ENCODE measurements around the gene ABCC4. TPM values are rescaled to one million over a fixed set of nuclear protein-coding genes. Genes with fewer than 3 reads are reported as not detected.
A peak's percentile ranks its signal among the peaks of the same experiment; 100 is the strongest.

ABCC4 gene
- total and polyA plus RNA-seq, 2 donors from 2014 or later = 11.3 to 52.4 TPM

GRCh38 chr13:95343944-95344343 is 42.7 kb upstream of the ABCC4 start:
- Histone ChIP-seq H3K9me3 (ENCODE audit: control insufficient read depth in 2 of 3, insufficient read depth in 1 of 3, low read length in 3 of 3) (no peaks in the 10 kb centered on the region), H3K27me3 (ENCODE audit: control insufficient read depth, insufficient read depth, low read length) (no peaks in the 10 kb centered on the region), H3K27ac (ENCODE audit: low read depth in 2 of 2, low read length in 2 of 2) (no peak overlapping the region), H3K9ac (ENCODE audit: low read length in 3 of 3) (no peak overlapping the region), H3K36me3 (ENCODE audit: control insufficient read depth in 2 of 3, insufficient read depth in 3 of 3, low read length in 3 of 3) (no peaks in the 10 kb centered on the region), H3K4me1 (ENCODE audit: control insufficient read depth in 2 of 3, insufficient read depth in 2 of 3, low read depth in 1 of 3, low read length in 3 of 3) (no peaks in the 10 kb centered on the region), H3K4me3 (ENCODE audit: low read length in 3 of 3) (no peak overlapping the region)
- intact Hi-C loops (cut with DNase I) = no loop called here
- no peak for FAIRE-seq
- no peak for TF ChIP-seq CTCF (IDR thresholded peaks at IDR 0.05; ENCODE audit: borderline replicate concordance, extremely low read depth, insufficient read depth)
- DNase-seq = peak in 1 of 5 donors; percentile 43

- no peaks in the 10 kb centered on the region for H3K36me3 ChIP-seq (ENCODE audit: control insufficient read depth in 2 of 3, insufficient read depth in 3 of 3, low read length in 3 of 3)
- intact Hi-C loops (cut with DNase I) = no loop called here
- H3K27ac ChIP-seq (ENCODE audit: low read depth in 2 of 2, low read length in 2 of 2) = no peak overlapping the region
- H3K9ac ChIP-seq (ENCODE audit: low read length in 3 of 3) = no peak overlapping the region
- no peak for TF ChIP-seq CTCF (IDR thresholded peaks at IDR 0.05; ENCODE audit: borderline replicate concordance, extremely low read depth, insufficient read depth)
- H3K27me3 ChIP-seq (ENCODE audit: control insufficient read depth, insufficient read depth, low read length) = no peaks in the 10 kb centered on the region
- no peaks in the 10 kb centered on the region for H3K4me1 ChIP-seq (ENCODE audit: control insufficient read depth in 2 of 3, insufficient read depth in 2 of 3, low read depth in 1 of 3, low read length in 3 of 3)
- no peak for FAIRE-seq
- no peak for DNase-seq
- no peak overlapping the region for H3K4me3 ChIP-seq (ENCODE audit: low read length in 3 of 3)
- no peaks in the 10 kb centered on the region for H3K9me3 ChIP-seq (ENCODE audit: control insufficient read depth in 2 of 3, insufficient read depth in 1 of 3, low read length in 3 of 3)
Observed at GRCh38 chr13:95341441-95341840, 40.2 kb upstream of the ABCC4 start.

GRCh38 chr13:95338905-95339304 is 37.7 kb upstream of the ABCC4 start:
- H3K4me1 ChIP-seq (ENCODE audit: control insufficient read depth in 2 of 3, insufficient read depth in 2 of 3, low read depth in 1 of 3, low read length in 3 of 3) = no peaks in the 10 kb centered on the region
- no peak overlapping the region for H3K27ac ChIP-seq (ENCODE audit: low read depth in 2 of 2, low read length in 2 of 2)
- DNase-seq (no peak), FAIRE-seq (no peak)
- H3K27me3 ChIP-seq (ENCODE audit: control insufficient read depth, insufficient read depth, low read length) = no peaks in the 10 kb centered on the region
- no peak overlapping the region for H3K4me3 ChIP-seq (ENCODE audit: low read length in 3 of 3)
- no peak for TF ChIP-seq CTCF (IDR thresholded peaks at IDR 0.05; ENCODE audit: borderline replicate concordance, extremely low read depth, insufficient read depth)
- H3K9me3 ChIP-seq (ENCODE audit: control insufficient read depth in 2 of 3, insufficient read depth in 1 of 3, low read length in 3 of 3) = no peaks in the 10 kb centered on the region
- no peak overlapping the region for H3K9ac ChIP-seq (ENCODE audit: low read length in 3 of 3)
- H3K36me3 ChIP-seq (ENCODE audit: control insufficient read depth in 2 of 3, insufficient read depth in 3 of 3, low read length in 3 of 3) = no peaks in the 10 kb centered on the region
- intact Hi-C loops (cut with DNase I) = no loop called here

- no peak for FAIRE-seq
- Histone ChIP-seq H3K4me1 (ENCODE audit: control insufficient read depth in 2 of 3, insufficient read depth in 2 of 3, low read depth in 1 of 3, low read length in 3 of 3) (no peaks in the 10 kb centered on the region), H3K27ac (ENCODE audit: low read depth in 2 of 2, low read length in 2 of 2) (no peak overlapping the region), H3K36me3 (ENCODE audit: control insufficient read depth in 2 of 3, insufficient read depth in 3 of 3, low read length in 3 of 3) (no peaks in the 10 kb centered on the region), H3K9me3 (ENCODE audit: control insufficient read depth in 2 of 3, insufficient read depth in 1 of 3, low read length in 3 of 3) (no peaks in the 10 kb centered on the region), H3K9ac (ENCODE audit: low read length in 3 of 3) (no peak overlapping the region), H3K4me3 (ENCODE audit: low read length in 3 of 3) (no peak overlapping the region), H3K27me3 (ENCODE audit: control insufficient read depth, insufficient read depth, low read length) (no peaks in the 10 kb centered on the region)
- no peak for DNase-seq
- intact Hi-C loops (cut with DNase I) = no loop called here
- no peak for TF ChIP-seq CTCF (IDR thresholded peaks at IDR 0.05; ENCODE audit: borderline replicate concordance, extremely low read depth, insufficient read depth)
Observed at GRCh38 chr13:95337597-95337996, 36.3 kb upstream of the ABCC4 start.

All from kidney (tissue), 14 donors.